ENCODE measurements around the gene KRTAP20-4.

GRCh38 chr21:30616125-30616524, 4.3 kb upstream of the KRTAP20-4 start, which contains the start of gene KRTAP20-1:
- TF ChIP-seq CTCF (IDR thresholded peaks at IDR 0.05), result no peak
- no peak for TF ChIP-seq POLR2A (IDR thresholded peaks at IDR 0.05)

Measured in thyroid gland (tissue), 4 donors.